Ishikawa (cell line): ENCODE results near the gene SSR2.

Experiments
- CEBPB ChIP-seq: IDR thresholded peaks from 2 replicates; pipeline ENCODE4 v1.6.1; 2012
- EGR1 ChIP-seq: IDR thresholded peaks from 2 replicates; pipeline ENCODE4 v1.6.1; 2012
- EP300 ChIP-seq: IDR thresholded peaks from 2 replicates; pipeline ENCODE4 v1.6.1; 2012; ENCODE audit warnings: borderline replicate concordance
- NFIC ChIP-seq: IDR thresholded peaks from 2 replicates; pipeline ENCODE4 v1.6.1; 2012
- RAD21 ChIP-seq: IDR thresholded peaks from 2 replicates; pipeline ENCODE4 v1.6.1; 2012; ENCODE audit warnings: low read depth
- REST ChIP-seq: IDR thresholded peaks from 2 replicates; pipeline ENCODE4 v1.6.1; 2012; ENCODE audit warnings: low read depth, mild to moderate bottlenecking
- TAF1 ChIP-seq: IDR thresholded peaks from 2 replicates; pipeline ENCODE4 v1.6.1; 2012; ENCODE audit warnings: low read depth, mild to moderate bottlenecking
- TEAD4 ChIP-seq: IDR thresholded peaks from 2 replicates; pipeline ENCODE4 v1.6.1; 2012
- ZBTB7A ChIP-seq: IDR thresholded peaks from 2 replicates; pipeline ENCODE4 v1.6.1; 2012; ENCODE audit warnings: low read depth
- TF ChIP-seq, protein P1 (sequence below): IDR thresholded peaks from 2 replicates; pipeline ENCODE4 v1.6.1; 2012
- TF ChIP-seq, protein P2 (sequence below): IDR thresholded peaks from 2 replicates; pipeline ENCODE4 v1.6.1; 2012

DNA sequence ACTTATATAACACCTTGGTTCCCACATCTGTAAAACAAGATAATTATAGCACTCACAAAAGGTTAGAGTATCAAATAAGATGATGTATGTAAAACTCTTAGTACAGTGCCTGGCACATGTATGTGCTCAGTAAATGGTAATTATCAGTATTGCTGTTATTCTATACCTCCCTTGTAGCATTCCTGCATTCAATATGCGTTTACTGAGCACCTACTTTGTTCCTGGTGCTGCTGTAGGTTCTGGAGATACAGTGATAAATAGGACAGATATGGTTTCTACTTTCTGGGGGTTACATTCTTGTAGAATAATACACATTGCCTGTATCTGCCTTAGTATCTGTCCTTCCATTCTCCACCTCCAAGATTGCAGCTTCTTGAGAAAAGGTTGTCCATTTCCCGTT is 1.2 kb upstream of the SSR2 start:
- TF ChIP-seq EP300, result no peak
- TF ChIP-seq REST, result no peak
- TF ChIP-seq CEBPB, result no peak
- TF ChIP-seq, protein P1, sequence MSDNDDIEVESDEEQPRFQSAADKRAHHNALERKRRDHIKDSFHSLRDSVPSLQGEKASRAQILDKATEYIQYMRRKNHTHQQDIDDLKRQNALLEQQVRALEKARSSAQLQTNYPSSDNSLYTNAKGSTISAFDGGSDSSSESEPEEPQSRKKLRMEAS, result no peak
- no peak for TF ChIP-seq TEAD4
- TF ChIP-seq, protein P2, sequence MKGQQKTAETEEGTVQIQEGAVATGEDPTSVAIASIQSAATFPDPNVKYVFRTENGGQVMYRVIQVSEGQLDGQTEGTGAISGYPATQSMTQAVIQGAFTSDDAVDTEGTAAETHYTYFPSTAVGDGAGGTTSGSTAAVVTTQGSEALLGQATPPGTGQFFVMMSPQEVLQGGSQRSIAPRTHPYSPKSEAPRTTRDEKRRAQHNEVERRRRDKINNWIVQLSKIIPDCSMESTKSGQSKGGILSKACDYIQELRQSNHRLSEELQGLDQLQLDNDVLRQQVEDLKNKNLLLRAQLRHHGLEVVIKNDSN, result no peak
- no peak for TF ChIP-seq EGR1
- no peak for TF ChIP-seq RAD21
- TF ChIP-seq NFIC, result no peak
- no peak for TF ChIP-seq TAF1
- no peak for TF ChIP-seq ZBTB7A
